ENCODE measurements around the gene GABRP. TPM values are rescaled to one million over a fixed set of nuclear protein-coding genes. Genes with fewer than 3 reads are reported as not detected.

GABRP gene
- total RNA-seq (2022; extraction: Qiagen RNA extraction; ENCODE audit: low read depth) = not detected in 5 replicates

GRCh38 chr5:170783498-170784247 is at the start of gene GABRP:
GABRP (plus strand) TSS chr5:170783725; CDS start chr5:170788616, 4,891 bp downstream.

GRCh38 chr5:170861917-170862766 is 78.6 kb downstream of the GABRP start, which contains the start of gene RANBP17:
RANBP17 (plus strand) TSS chr5:170862018.

Other genes starting within 250 kb of the GABRP start
- 2.1 to 3.0 TPM (median 2.6 TPM) in 5 replicates for gene RANBP17, start 78.3 kb downstream of the GABRP start, total RNA-seq (2022; extraction: Qiagen RNA extraction; ENCODE audit: low read depth)